Ishikawa (cell line): ENCODE results near the gene TCEA3.

Experiments used
- CEBPB ChIP-seq: IDR thresholded peaks from 2 replicates; pipeline ENCODE4 v1.6.1; 2012
- CREB1 ChIP-seq: IDR thresholded peaks from 2 replicates; pipeline ENCODE4 v1.6.1; 2012; ENCODE audit warnings: low read depth
- EGR1 ChIP-seq: IDR thresholded peaks from 2 replicates; pipeline ENCODE4 v1.6.1; 2012
- EP300 ChIP-seq: IDR thresholded peaks from 2 replicates; pipeline ENCODE4 v1.6.1; 2012; ENCODE audit warnings: borderline replicate concordance
- FOXM1 ChIP-seq: IDR thresholded peaks from 2 replicates; pipeline ENCODE4 v1.6.1; 2012; ENCODE audit warnings: low read depth, borderline replicate concordance
- NFIC ChIP-seq: IDR thresholded peaks from 2 replicates; pipeline ENCODE4 v1.6.1; 2012
- RAD21 ChIP-seq: IDR thresholded peaks from 2 replicates; pipeline ENCODE4 v1.6.1; 2012; ENCODE audit warnings: low read depth
- TAF1 ChIP-seq: IDR thresholded peaks from 2 replicates; pipeline ENCODE4 v1.6.1; 2012; ENCODE audit warnings: low read depth, mild to moderate bottlenecking
- TCF12 ChIP-seq: IDR thresholded peaks from 2 replicates; pipeline ENCODE4 v1.6.1; 2012; ENCODE audit warnings: low read depth
- TEAD4 ChIP-seq: IDR thresholded peaks from 2 replicates; pipeline ENCODE4 v1.6.1; 2012
- YY1 ChIP-seq: IDR thresholded peaks from 2 replicates; pipeline ENCODE4 v1.6.1; 2012; ENCODE audit warnings: low read depth
- ZBTB7A ChIP-seq: IDR thresholded peaks from 2 replicates; pipeline ENCODE4 v1.6.1; 2012; ENCODE audit warnings: low read depth
- TF ChIP-seq, protein P1 (sequence below): IDR thresholded peaks from 2 replicates; pipeline ENCODE4 v1.6.1; 2012
- TF ChIP-seq, protein P2 (sequence below): IDR thresholded peaks from 2 replicates; pipeline ENCODE4 v1.6.1; 2012
- TF ChIP-seq, protein P3 (sequence below): IDR thresholded peaks from 2 replicates; pipeline ENCODE4 v1.6.1; 2012; ENCODE audit warnings: low read depth, mild to moderate bottlenecking

TCEA3 gene

DNA sequence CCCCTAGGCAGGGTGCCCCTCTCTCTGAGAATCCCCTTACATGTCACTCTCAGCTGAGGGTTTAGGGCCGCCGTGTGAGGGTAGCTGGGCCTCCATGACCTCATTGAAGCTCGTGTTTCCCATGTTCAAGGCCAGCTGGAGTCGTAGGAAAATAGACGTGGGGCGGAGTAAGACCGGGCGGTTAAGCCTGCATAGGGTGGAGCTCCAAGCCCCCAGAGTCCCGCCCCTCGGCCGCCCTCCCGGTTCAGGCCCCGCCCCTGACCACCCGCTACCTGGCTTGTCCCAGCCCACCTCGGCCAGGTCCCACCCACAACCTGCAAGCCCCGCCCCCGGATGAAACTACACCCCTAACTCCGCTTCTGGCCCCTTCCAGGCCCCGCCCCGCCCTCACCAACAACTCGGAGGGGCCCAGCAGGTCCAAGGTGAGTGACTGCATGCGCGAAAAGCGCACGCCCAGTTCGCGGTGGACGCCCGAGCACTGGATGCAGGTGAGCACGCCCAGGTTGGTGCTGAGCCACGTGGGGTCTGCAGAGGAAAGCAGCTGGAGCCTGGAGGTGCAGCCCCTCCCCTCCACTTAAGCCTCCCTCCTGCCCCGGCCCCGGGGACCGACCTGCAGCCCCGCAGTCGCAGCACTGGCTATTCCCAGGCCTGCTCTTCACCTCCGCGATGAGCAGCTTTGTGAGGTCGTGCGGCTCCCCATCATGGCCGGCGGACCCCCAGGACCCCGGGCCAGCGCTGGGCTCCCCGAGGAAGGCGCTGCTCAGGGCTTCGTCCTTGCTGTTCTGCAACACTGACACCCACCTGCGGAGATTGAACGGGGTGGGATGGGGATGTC, 12.2 kb upstream of the TCEA3 start:
- TF ChIP-seq YY1: no peak
- TF ChIP-seq, protein P1, sequence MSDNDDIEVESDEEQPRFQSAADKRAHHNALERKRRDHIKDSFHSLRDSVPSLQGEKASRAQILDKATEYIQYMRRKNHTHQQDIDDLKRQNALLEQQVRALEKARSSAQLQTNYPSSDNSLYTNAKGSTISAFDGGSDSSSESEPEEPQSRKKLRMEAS: peak; percentile 48
- TF ChIP-seq, protein P2, sequence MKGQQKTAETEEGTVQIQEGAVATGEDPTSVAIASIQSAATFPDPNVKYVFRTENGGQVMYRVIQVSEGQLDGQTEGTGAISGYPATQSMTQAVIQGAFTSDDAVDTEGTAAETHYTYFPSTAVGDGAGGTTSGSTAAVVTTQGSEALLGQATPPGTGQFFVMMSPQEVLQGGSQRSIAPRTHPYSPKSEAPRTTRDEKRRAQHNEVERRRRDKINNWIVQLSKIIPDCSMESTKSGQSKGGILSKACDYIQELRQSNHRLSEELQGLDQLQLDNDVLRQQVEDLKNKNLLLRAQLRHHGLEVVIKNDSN: 0 out of 2 replicates have a peak, but pooled peaks have one; percentile 15
- no peak; the same call in 1 of the 2 replicates for TF ChIP-seq ZBTB7A

DNA sequence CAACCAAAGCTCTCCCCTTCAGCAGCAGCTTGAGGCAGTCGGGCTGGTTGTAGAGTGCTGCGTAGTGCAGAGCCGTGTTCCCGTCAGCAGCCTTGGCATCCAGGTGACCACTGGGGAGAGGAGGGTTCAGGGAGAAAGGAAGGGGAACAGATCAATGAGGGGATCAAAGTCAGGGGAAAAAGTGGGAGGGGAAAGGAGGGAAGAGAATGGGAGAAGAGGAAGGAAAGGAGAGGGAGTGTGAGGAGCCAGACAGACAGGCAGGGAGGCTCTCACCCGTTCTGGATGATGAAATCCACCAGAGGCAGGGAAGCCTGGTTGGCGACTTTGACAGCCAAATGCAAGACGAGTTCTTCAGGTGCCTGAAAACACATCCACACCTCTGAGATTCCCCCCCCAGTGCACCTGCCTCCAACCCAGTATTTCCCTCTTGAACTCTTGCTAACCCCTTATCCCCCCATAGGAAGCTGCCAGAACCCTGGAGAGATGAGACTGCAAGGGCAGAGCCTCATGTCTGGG, 9.8 kb upstream of the TCEA3 start:
- TF ChIP-seq CREB1 (no peak), TCF12 (no peak), YY1 (no peak), CEBPB (no peak), NFIC (no peak), TEAD4 (no peak), EGR1 (no peak), FOXM1 (no peak), RAD21 (no peak), EP300 (no peak), TAF1 (no peak), ZBTB7A (no peak)
- TF ChIP-seq, protein P1: no peak
- TF ChIP-seq, protein P2: no peak
- TF ChIP-seq, protein P3, sequence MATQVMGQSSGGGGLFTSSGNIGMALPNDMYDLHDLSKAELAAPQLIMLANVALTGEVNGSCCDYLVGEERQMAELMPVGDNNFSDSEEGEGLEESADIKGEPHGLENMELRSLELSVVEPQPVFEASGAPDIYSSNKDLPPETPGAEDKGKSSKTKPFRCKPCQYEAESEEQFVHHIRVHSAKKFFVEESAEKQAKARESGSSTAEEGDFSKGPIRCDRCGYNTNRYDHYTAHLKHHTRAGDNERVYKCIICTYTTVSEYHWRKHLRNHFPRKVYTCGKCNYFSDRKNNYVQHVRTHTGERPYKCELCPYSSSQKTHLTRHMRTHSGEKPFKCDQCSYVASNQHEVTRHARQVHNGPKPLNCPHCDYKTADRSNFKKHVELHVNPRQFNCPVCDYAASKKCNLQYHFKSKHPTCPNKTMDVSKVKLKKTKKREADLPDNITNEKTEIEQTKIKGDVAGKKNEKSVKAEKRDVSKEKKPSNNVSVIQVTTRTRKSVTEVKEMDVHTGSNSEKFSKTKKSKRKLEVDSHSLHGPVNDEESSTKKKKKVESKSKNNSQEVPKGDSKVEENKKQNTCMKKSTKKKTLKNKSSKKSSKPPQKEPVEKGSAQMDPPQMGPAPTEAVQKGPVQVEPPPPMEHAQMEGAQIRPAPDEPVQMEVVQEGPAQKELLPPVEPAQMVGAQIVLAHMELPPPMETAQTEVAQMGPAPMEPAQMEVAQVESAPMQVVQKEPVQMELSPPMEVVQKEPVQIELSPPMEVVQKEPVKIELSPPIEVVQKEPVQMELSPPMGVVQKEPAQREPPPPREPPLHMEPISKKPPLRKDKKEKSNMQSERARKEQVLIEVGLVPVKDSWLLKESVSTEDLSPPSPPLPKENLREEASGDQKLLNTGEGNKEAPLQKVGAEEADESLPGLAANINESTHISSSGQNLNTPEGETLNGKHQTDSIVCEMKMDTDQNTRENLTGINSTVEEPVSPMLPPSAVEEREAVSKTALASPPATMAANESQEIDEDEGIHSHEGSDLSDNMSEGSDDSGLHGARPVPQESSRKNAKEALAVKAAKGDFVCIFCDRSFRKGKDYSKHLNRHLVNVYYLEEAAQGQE: no peak

DNA sequence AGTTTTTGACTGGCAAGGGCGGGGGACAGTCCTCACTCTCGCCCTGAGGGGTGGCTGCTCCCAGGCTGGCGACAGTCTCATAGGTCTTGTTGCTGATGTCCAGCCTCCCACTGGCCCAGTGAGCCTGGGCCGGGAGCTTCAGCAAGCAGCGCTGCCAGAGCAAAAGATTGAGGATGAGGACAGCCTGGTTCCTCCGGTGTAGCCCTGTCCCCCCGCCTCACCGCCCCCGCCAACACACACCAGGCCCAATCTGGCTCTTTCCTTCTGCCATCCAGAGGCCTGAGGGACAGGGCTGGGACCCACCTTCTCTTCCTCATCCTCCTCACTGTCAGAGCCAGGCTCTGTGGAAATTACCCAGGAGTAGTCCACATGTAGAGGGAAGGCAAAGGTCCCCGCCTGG, 8.6 kb upstream of the TCEA3 start:
- TF ChIP-seq CEBPB (no peak), CREB1 (no peak), RAD21 (no peak), EGR1 (no peak), FOXM1 (no peak), ZBTB7A (no peak), YY1 (no peak), TEAD4 (no peak), TCF12 (no peak)
- TF ChIP-seq, protein P1: no peak
- TF ChIP-seq, protein P2: no peak

DNA sequence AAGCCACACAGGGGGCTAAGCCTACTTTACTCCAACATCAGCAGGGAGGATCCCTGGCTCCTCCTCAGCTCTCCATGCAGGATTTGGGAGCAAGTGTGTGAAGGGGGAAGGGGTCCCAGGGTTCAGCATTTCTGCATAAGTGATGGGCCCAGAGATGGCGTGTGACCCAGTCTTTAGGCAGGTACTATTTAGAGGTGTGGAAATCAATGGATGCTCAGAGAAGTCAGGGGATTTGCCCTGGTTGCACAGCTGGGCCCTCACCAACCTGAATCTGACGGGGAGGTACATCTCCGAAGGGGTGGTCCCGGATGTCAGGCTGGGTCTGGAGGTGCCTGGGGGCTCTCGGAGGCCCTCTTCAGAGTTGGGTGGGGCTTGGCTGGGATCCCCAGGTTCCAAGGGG, 6.9 kb upstream of the TCEA3 start:
- TF ChIP-seq NFIC: no peak
- no peak for TF ChIP-seq EP300
- TF ChIP-seq FOXM1: no peak
- no peak for TF ChIP-seq EGR1
- TF ChIP-seq CEBPB: no peak
- no peak for TF ChIP-seq ZBTB7A
- TF ChIP-seq TAF1: no peak
- TF ChIP-seq YY1: no peak
- no peak for TF ChIP-seq TCF12
- TF ChIP-seq, protein P3: no peak
- no peak for TF ChIP-seq TEAD4
- TF ChIP-seq CREB1: no peak
- TF ChIP-seq, protein P2: no peak
- TF ChIP-seq RAD21: no peak
- TF ChIP-seq, protein P1: no peak
